ENCODE data around the gene CTNND1. TPM values are rescaled to one million over a fixed set of nuclear protein-coding genes. Genes with fewer than 3 reads are reported as not detected.
"Not testable (repeated sequence)": the region's sequence is repeated elsewhere in the genome, so short reads cannot be mapped to it uniquely, and the experiment has no call there.

The CTNND1 gene
- total RNA-seq, 2 experiments from 2014 or later, result 2.4 to 4.5 TPM

- Mint-ChIP-seq H3K27ac (no peak overlapping the region), H3K4me1 (peaks cover 20% of the 10 kb centered on the region), H3K27me3 (no peaks in the 10 kb centered on the region), H3K4me3 (no peak overlapping the region), H3K36me3 (ENCODE audit: low read depth) (no peaks in the 10 kb centered on the region), H3K9me3 (no peaks in the 10 kb centered on the region)
- ChIA-PET POLR2A (no interaction called here), CTCF (interaction anchor here (1.0 kb wide), 1 partner anchor 53 kb away, joined by 4 read pairs; the partner anchor contains the start of gene BTBD18)
- DNase-seq, result no peak
Observed at GRCh38 chr11:57804466-57804865, 42.9 kb downstream of the CTNND1 start.

GRCh38 chr11:57805780-57806179 is 44.2 kb downstream of the CTNND1 start:
- Mint-ChIP-seq H3K27ac (no peak overlapping the region), H3K27me3 (no peaks in the 10 kb centered on the region), H3K36me3 (ENCODE audit: low read depth) (no peaks in the 10 kb centered on the region), H3K4me1 (peaks cover 13% of the 10 kb centered on the region), H3K9me3 (no peaks in the 10 kb centered on the region), H3K4me3 (no peak overlapping the region)
- ChIA-PET POLR2A (no interaction called here), CTCF (no interaction called here)
- DNase-seq, result no peak

DNA sequence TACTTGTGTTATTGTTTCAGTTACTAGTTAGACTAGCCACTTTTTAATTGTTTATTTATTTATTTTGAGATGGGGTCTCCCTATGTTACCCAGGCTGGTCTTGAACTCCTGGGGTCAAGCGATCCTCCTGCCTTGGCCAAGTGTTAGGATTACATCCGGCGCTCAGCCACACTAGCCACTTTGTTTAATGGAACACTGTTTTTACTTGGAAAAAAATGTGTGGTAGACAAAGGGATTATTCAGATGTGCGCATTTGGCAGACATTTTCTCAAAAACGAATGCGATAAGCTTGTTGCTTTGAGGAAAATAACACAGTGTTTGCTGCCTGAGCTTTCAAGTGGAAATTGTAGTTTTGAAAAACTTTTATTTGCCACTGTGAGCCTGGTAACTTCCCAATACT is 51.0 kb downstream of the CTNND1 start:
- ChIA-PET CTCF (no interaction called here), POLR2A (no interaction called here)
- no peak for DNase-seq
- Mint-ChIP-seq H3K36me3 (ENCODE audit: low read depth) (peaks cover 7% of the 10 kb centered on the region), H3K4me3 (no peak overlapping the region), H3K4me1 (peaks cover 12% of the 10 kb centered on the region), H3K27me3 (no peaks in the 10 kb centered on the region), H3K9me3 (no peaks in the 10 kb centered on the region), H3K27ac (no peak overlapping the region)

- peaks cover 7% of the 10 kb centered on the region for H3K36me3 Mint-ChIP-seq (ENCODE audit: low read depth)
- no peak overlapping the region for H3K4me3 Mint-ChIP-seq
- H3K4me1 Mint-ChIP-seq, result peaks cover 12% of the 10 kb centered on the region
- H3K27me3 Mint-ChIP-seq, result no peaks in the 10 kb centered on the region
- POLR2A ChIA-PET, result no interaction called here
- CTCF ChIA-PET, result no interaction called here
- no peak overlapping the region for H3K27ac Mint-ChIP-seq
- no peaks in the 10 kb centered on the region for H3K9me3 Mint-ChIP-seq
- no peak for DNase-seq
Observed at GRCh38 chr11:57815476-57815875, 53.9 kb downstream of the CTNND1 start.

DNA sequence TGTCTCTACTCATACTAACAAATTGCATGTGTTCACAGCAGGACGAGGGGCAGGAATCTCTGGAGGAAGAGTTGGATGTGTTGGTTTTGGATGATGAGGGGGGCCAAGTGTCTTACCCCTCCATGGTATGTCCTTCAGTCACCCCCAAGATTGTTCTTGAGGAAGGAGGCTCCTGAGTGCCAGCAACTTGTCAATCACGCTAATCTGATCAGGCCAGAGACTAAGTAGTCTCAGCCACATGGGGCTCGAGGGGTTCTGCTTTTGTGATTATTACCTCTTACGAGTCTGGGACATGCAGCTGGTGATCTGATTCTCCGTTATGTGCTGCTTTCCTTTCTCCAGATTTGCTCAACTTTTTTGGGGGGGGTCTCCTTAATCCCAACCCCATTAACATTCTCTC is 54.3 kb downstream of the CTNND1 start:
- no peak for DNase-seq
- ChIA-PET CTCF (no interaction called here), POLR2A (no interaction called here)
- Mint-ChIP-seq H3K27ac (no peak overlapping the region), H3K36me3 (ENCODE audit: low read depth) (peaks cover 7% of the 10 kb centered on the region), H3K27me3 (no peaks in the 10 kb centered on the region), H3K4me3 (no peak overlapping the region), H3K4me1 (peaks cover 12% of the 10 kb centered on the region), H3K9me3 (no peaks in the 10 kb centered on the region)

GRCh38 chr11:57818812-57819211 is 57.2 kb downstream of the CTNND1 start:
- Mint-ChIP-seq H3K36me3 (ENCODE audit: low read depth) (peaks cover 7% of the 10 kb centered on the region), H3K9me3 (no peaks in the 10 kb centered on the region), H3K4me3 (no peak overlapping the region), H3K4me1 (peaks cover 12% of the 10 kb centered on the region), H3K27ac (no peak overlapping the region), H3K27me3 (peaks cover 8% of the 10 kb centered on the region)
- no peak for DNase-seq
- ChIA-PET CTCF (interaction anchor here (0.5 to 1.1 kb wide), 4 partner anchors 18 to 326 kb away, joined by 3 read pairs; no protein-coding TSS in a partner anchor), POLR2A (no interaction called here)

GRCh38 chr11:57819252-57819979 is 57.8 kb downstream of the CTNND1 start:
- POLR2A ChIA-PET, result no interaction called here
- CTCF ChIA-PET, result interaction anchor here (0.8 to 1.1 kb wide), 3 partner anchors 19 to 326 kb away, joined by 3 read pairs; no protein-coding TSS in a partner anchor

DNA sequence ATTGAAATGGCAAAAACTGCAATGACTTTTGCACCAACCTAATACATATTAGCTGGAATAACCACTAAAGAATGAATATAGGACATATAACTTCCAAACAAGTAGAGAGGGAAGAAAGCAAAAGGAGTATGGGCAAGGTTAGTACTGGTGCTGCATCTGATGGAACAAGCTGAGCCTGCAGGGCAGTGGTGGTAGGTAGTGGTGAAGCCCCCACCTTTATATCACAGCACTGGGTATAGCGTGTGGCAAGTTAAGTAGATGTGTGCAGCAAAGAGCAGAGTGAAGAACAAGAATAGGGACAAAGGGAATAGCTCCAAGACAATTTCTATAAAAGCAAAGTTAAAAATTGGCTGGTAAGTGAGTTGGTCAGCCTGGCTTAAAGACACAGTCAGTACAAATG is 62.3 kb downstream of the CTNND1 start:
- H3K27ac Mint-ChIP-seq, result no peak overlapping the region
- no peak overlapping the region for H3K4me3 Mint-ChIP-seq
- no peaks in the 10 kb centered on the region for H3K9me3 Mint-ChIP-seq
- H3K4me1 Mint-ChIP-seq, result no peaks in the 10 kb centered on the region
- ChIA-PET POLR2A (no interaction called here), CTCF (interaction anchor here (0.7 kb wide), 1 partner anchor 994 kb away, joined by 4 read pairs; no protein-coding TSS in a partner anchor)
- DNase-seq, result no peak
- H3K36me3 Mint-ChIP-seq (ENCODE audit: low read depth), result no peaks in the 10 kb centered on the region
- peaks cover 19% of the 10 kb centered on the region for H3K27me3 Mint-ChIP-seq

More at GRCh38 chr11:57819252-57819979, 57.8 kb downstream of the CTNND1 start:
- no peak overlapping the region for H3K27ac Mint-ChIP-seq
- H3K4me3 Mint-ChIP-seq, result no peak overlapping the region
- H3K4me1 Mint-ChIP-seq, result peaks cover 12% of the 10 kb centered on the region
- H3K9me3 Mint-ChIP-seq, result no peaks in the 10 kb centered on the region
- peaks cover 6% of the 10 kb centered on the region for H3K36me3 Mint-ChIP-seq (ENCODE audit: low read depth)
- peaks cover 9% of the 10 kb centered on the region for H3K27me3 Mint-ChIP-seq
- DNase-seq, result no peak

- Mint-ChIP-seq H3K4me1 (no peaks in the 10 kb centered on the region), H3K9me3 (no peaks in the 10 kb centered on the region), H3K4me3 (no peak overlapping the region), H3K27ac (no peak overlapping the region), H3K27me3 (peaks cover 29% of the 10 kb centered on the region), H3K36me3 (ENCODE audit: low read depth) (no peaks in the 10 kb centered on the region)
- no peak for DNase-seq
- ChIA-PET POLR2A (no interaction called here), CTCF (no interaction called here)
Observed at GRCh38 chr11:57834852-57835251, 73.2 kb downstream of the CTNND1 start.

- CTCF ChIA-PET; H3K36me3 Mint-ChIP-seq (ENCODE audit: low read depth); H3K4me3 Mint-ChIP-seq; H3K27ac Mint-ChIP-seq; H3K9me3 Mint-ChIP-seq; H3K4me1 Mint-ChIP-seq; DNase-seq; POLR2A ChIA-PET: not testable (repeated sequence)
- peaks cover 14% of the 10 kb centered on the region for H3K27me3 Mint-ChIP-seq
Observed at GRCh38 chr11:57838609-57839008, 77.0 kb downstream of the CTNND1 start.

- H3K27me3 Mint-ChIP-seq, result no peaks in the 10 kb centered on the region
- DNase-seq, result no peak
- no peaks in the 10 kb centered on the region for H3K36me3 Mint-ChIP-seq (ENCODE audit: low read depth)
- no peaks in the 10 kb centered on the region for H3K9me3 Mint-ChIP-seq
- POLR2A ChIA-PET, result no interaction called here
- CTCF ChIA-PET, result no interaction called here
- no peak overlapping the region for H3K4me3 Mint-ChIP-seq
- no peak overlapping the region for H3K27ac Mint-ChIP-seq
- no peaks in the 10 kb centered on the region for H3K4me1 Mint-ChIP-seq
Observed at GRCh38 chr11:57842873-57843272, 81.3 kb downstream of the CTNND1 start.

GRCh38 chr11:57867966-57868365 is 106.4 kb downstream of the CTNND1 start:
- Mint-ChIP-seq H3K27me3 (peaks cover 2% of the 10 kb centered on the region), H3K4me3 (no peak overlapping the region), H3K9me3 (no peaks in the 10 kb centered on the region), H3K4me1 (no peaks in the 10 kb centered on the region), H3K36me3 (ENCODE audit: low read depth) (no peaks in the 10 kb centered on the region), H3K27ac (no peak overlapping the region)
- CTCF ChIA-PET, result no interaction called here
- POLR2A ChIA-PET, result no interaction called here
- DNase-seq, result no peak

DNA sequence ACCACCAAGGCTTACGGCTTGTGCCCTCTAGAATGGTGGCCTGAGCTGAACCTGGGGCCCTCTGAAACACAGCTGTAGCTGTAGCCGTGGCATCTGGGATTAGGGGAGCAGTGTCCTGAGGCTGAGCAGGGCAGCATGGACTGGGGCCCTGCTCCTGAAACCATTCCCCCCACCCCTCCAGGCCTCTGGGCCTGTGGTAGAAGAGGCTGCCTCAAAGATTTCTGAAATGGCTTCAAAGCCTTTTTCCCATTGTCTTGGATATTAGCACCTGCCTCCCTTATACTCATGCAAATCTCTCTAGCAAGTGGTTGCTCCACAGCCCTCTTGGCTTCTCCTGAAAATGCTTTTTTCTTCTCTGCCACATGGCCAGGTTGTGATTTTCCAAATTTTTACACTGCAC is 106.9 kb downstream of the CTNND1 start:
- DNase-seq, result no peak
- CTCF ChIA-PET, result no interaction called here
- Mint-ChIP-seq H3K27me3 (peaks cover 2% of the 10 kb centered on the region), H3K4me1 (no peaks in the 10 kb centered on the region), H3K4me3 (no peak overlapping the region), H3K27ac (no peak overlapping the region), H3K36me3 (ENCODE audit: low read depth) (no peaks in the 10 kb centered on the region), H3K9me3 (no peaks in the 10 kb centered on the region)
- POLR2A ChIA-PET, result no interaction called here

Data from activated CD4-positive, alpha-beta memory T cell treated with anti-CD3 and anti-CD28 coated beads, Interleukin-2, amount 10 ng/mL, durations not matched to agents 7 days and 5 days (primary cell).